HG03354 (cell line): ENCODE measurements around the gene FNDC10.

Experiments
- ATAC-seq: cut with Tn5 transposase; IDR thresholded peaks from one replicate; pipeline ENCODE4 v1.9.1; 2021; ENCODE audit warnings: mild to moderate bottlenecking; ENCODE audit not compliant: unreplicated experiment, poor library complexity, severe bottlenecking

FNDC10 gene

DNA sequence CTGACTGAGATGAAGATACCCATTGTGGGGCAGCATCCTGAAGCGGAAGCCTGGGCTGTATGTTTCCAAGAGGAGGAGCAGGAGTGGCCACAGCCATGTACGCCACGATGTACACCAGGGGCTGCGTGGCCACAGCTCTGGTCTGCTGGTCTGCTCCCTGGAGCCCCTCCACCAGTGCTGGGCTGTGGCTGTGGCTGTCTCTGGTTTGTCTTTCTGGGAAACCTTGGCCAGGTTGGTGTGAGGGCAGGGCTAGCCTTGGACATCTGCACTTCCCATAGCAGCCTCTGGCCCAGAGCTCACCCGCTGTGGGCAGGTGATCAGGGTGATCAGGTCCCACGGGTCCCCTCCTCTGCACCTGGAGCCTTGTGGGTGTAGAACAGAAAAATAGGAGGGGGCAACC is 18.0 kb upstream of the FNDC10 start:
- ATAC-seq = no peak

GRCh38 chr1:1617516-1617915 is 17.6 kb upstream of the FNDC10 start:
- no peak for ATAC-seq

DNA sequence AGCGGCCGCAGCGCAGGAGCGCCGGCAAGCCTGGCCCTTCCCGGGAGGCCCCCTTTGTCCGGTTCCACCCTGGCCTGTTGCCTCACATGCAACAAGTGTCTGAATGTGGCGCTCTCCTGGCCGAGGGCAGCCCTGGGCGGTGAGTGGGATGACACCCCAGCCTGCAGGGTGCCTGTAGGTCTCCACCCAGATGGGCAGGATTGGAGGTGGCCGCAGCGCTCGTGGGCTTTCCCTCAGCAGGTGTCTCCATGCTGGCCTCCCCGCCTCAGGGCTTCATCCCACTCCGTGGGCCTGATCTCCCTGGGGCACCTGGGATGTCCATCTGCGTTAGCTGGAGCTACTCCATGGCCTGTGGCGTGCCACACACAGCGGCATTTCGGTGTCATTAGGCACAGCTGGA is 16.9 kb upstream of the FNDC10 start:
- ATAC-seq = no peak

GRCh38 chr1:1616045-1616790 is 16.3 kb upstream of the FNDC10 start:
- peak; percentile 32 for ATAC-seq

- peak; percentile 83 for ATAC-seq
Observed at GRCh38 chr1:1615256-1616044, 15.5 kb upstream of the FNDC10 start, which contains the start of gene MIB2. Gene MIB2 (plus strand): TSS chr1:1615500. CDS start chr1:1623453, 7,953 bp downstream.

GRCh38 chr1:1614954-1615255 is 15.0 kb upstream of the FNDC10 start:
- no peak for ATAC-seq

- peak; percentile 2 for ATAC-seq
Observed at GRCh38 chr1:1614204-1614953, 14.4 kb upstream of the FNDC10 start.

DNA sequence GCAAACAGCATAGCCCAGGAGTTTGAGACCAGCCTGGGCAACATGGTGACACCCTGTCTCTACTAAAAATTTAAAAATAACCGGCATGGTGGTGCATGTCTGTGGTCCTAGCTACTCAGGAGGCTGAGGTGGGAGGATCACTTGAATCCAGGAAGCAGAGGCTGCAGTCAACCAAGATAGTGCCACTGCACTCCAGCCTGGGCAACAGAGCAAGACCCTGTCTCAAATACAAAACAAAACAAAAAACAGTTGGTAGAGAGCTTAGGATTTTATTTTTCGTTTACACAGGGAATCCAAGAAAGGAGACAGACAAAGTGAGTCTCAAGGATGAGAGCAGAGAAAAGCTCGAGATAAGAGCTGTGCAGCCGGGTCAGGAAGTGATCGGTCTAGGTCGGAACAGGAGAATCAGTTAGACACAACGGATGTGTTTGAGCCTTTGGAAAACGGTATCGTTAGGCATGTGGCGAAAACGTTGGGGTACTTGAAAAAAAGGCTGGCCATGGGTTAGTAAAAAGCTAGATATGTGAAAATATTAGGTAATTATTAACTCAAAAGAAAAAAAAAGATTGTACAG is 13.7 kb upstream of the FNDC10 start:
- no peak for ATAC-seq

DNA sequence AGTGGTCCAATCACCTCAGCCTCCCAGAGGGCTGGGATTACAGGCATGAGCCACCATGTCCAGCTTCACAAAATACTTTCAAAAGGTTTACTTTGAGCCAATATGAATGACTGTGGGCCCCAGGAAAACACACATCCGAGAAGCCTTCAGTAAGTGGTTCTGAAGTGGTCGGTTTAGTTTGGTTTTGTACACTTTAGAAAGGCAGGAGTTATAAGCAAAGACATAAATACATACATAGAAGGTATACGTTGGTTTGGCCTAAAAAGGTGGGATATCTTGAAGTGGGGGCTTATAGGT is 12.1 kb upstream of the FNDC10 start:
- no peak for ATAC-seq

GRCh38 chr1:1610796-1611195 is 10.9 kb upstream of the FNDC10 start:
- ATAC-seq = no peak

DNA sequence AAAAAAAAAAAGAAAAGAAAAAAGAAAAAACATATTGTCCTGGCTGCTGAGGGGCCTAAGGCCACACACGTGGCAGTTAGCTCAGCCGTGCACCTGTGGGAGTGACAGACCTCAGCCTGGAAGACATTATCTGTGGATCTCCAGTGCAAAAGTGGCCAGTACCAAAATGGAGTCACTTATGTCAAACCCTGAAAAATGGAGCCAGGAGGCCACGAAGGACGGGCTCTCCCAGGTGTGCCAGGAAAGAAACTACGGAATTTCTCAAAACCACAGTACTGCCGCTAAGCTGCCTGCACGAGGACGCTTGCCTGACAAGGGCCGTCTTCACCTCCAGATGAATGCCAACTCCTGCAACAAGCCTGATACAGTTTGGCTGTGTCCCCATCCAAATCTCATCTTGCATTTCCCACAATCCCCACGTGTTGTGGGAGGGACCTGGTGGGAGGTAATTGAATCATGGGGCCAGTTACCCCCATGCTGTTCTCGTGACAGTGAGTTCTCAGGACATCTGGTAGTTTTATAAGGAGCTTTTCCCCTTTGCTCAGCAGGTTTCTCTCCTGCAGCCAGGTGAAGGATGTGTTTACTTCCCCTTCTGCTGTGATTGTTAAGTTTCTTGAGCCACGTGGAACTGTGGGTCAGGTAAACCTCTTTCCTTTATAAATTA is 10.0 kb upstream of the FNDC10 start:
- no peak for ATAC-seq

- no peak for ATAC-seq
Observed at GRCh38 chr1:1606232-1606631, 6.3 kb upstream of the FNDC10 start.

GRCh38 chr1:1605724-1606123 is 5.8 kb upstream of the FNDC10 start:
- ATAC-seq = no peak

- ATAC-seq = no peak
Observed at GRCh38 chr1:1605034-1605591, 5.2 kb upstream of the FNDC10 start.

GRCh38 chr1:1604374-1605033 is 4.6 kb upstream of the FNDC10 start:
- ATAC-seq = no peak

GRCh38 chr1:1603671-1604373 is 3.9 kb upstream of the FNDC10 start:
- ATAC-seq = no peak

DNA sequence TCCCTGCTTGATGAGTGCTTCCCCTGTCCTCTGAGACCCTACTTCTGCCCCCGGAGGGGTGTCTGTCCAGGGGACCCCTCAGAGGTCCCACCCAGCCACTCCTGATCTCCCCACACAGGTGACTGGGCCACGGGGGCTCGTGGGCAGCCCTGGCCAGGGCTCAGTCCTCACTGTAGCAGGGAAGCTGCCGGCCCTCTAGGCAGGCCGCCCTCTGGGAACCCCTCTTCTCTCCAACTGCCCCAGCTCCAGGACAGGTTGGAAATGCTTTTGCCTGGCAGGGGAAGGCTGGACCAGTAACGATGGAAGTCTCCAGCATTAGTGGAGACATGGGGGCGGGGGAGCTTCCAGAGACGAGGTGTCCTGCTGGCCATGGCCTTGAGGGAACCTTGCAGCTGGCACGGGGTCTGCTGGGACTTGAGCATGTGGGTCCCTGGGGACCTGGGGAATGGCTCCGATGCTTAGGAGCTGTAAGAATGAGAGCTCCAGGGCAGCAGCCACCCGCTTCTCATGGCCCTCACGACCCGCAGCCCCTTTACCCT is 3.1 kb upstream of the FNDC10 start:
- no peak for ATAC-seq

DNA sequence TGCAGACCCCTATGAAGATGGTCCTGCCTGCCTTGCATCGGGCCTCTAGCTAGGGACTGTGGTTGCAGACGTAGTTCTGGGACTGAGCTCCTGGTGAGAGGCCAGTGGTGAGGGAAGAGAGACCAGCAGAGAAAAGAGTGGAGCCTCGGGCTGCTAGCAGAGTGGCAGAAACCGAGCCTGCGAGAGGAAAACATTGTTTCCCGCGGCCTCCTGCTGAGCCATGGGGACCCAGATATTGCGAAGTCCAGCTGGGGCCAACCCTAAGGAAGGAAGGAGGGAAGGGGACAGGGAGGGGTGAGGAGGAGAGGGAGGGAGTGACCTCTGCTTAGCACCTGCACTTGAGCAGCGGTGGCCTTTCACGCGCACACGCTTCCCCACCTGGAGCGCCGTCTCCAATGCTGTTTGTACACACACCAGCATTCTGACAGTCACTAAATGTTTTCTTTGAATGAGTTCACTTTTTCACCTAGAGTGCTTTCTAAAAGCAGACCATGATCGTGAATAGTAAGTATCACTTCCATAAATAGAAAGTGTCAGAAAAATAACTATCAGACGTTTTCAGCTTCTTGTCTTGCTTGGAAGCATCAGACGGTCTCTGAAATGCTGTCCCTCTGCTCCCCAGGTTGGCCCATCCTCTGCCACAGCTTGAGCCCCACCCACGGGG is 2.5 kb upstream of the FNDC10 start:
- ATAC-seq = no peak
